Fibroblast of lung (primary cell): ENCODE data around the gene BRCA2. TPM values are rescaled to one million over a fixed set of nuclear protein-coding genes. Genes with fewer than 3 reads are reported as not detected.

Experiments used
- DNase-seq, 2 donors: peaks; one replicate each; pipeline versions ENCODE4 v3.0.0 to v3.0.0-alpha.2; 2010; ENCODE audit warnings: low read depth in 2 of 2
- H2AFZ ChIP-seq: 2 replicates; pipeline ENCODE4 v1.5.1; 2012; ENCODE audit warnings: low read length, control low read depth, inconsistent platforms
- H3K27ac ChIP-seq: 2 replicates; pipeline ENCODE4 v1.5.1; 2011; ENCODE audit warnings: low read length, control low read depth; ENCODE audit not compliant: insufficient read depth
- H3K27me3 ChIP-seq: 2 replicates; pipeline ENCODE4 v1.5.1; 2011; ENCODE audit warnings: mild to moderate bottlenecking, low read length; ENCODE audit not compliant: control insufficient read depth, insufficient read depth
- H3K36me3 ChIP-seq: 2 replicates; pipeline ENCODE4 v1.5.1; 2011; ENCODE audit warnings: low read length; ENCODE audit not compliant: control insufficient read depth, insufficient read depth
- H3K4me1 ChIP-seq: 2 replicates; pipeline ENCODE4 v1.5.1; 2011; ENCODE audit warnings: low read length; ENCODE audit not compliant: control insufficient read depth, insufficient read depth; ENCODE audit errors: extremely low read depth
- H3K4me2 ChIP-seq: 2 replicates; pipeline ENCODE4 v1.5.1; 2011; ENCODE audit warnings: low read length, control low read depth; ENCODE audit not compliant: insufficient read depth; ENCODE audit errors: extremely low read depth
- H3K4me3 ChIP-seq, 4 experiments: fragments of 200-600 bp in 1 of 4; sonication (generic) in 1 of 4; replicated peaks in 1 of 4; 2 replicates each; pipeline ENCODE4 v1.5.1; 2011 to 2016; ENCODE audit warnings: low read length in 4 of 4, low read depth in 3 of 4, mild to moderate bottlenecking in 3 of 4, control low read depth in 2 of 4, inconsistent platforms in 1 of 4, mixed read lengths in 1 of 4; ENCODE audit not compliant: insufficient read depth in 1 of 4; ENCODE audit errors: control extremely low read depth in 1 of 4
- H3K79me2 ChIP-seq: 2 replicates; pipeline ENCODE4 v1.5.1; 2012; ENCODE audit warnings: mild to moderate bottlenecking, low read length, inconsistent platforms; ENCODE audit not compliant: control insufficient read depth, insufficient read depth
- H3K9ac ChIP-seq: 2 replicates; pipeline ENCODE4 v1.5.1; 2011; ENCODE audit warnings: mild to moderate bottlenecking, low read length, control low read depth; ENCODE audit not compliant: insufficient read depth
- H3K9me3 ChIP-seq: 2 replicates; pipeline ENCODE4 v1.5.1; 2012; ENCODE audit warnings: low read depth, low read length; ENCODE audit not compliant: control insufficient read depth, insufficient read depth
- H4K20me1 ChIP-seq: 2 replicates; pipeline ENCODE4 v1.5.1; 2011; ENCODE audit warnings: low read length; ENCODE audit not compliant: control insufficient read depth, insufficient read depth; ENCODE audit errors: extremely low read depth
- CTCF ChIP-seq, 2 donors: IDR thresholded peaks in 1 of 2; conservative IDR thresholded peaks in 1 of 2; 1 replicate in 1 of 2; 2 replicates in 1 of 2; pipeline ENCODE4 v1.5.1; 2011 to 2012; ENCODE audit warnings: low read length in 2 of 2, control low read depth in 1 of 2, inconsistent platforms in 1 of 2, low read depth in 1 of 2, mild to moderate bottlenecking in 1 of 2
- EZH2 ChIP-seq: IDR thresholded peaks from 2 replicates; pipeline ENCODE4 v1.5.1; 2012; ENCODE audit warnings: low read length, control low read depth, mild to moderate bottlenecking; ENCODE audit errors: missing control alignments
- polyA plus RNA-seq, 2 donors: library from polyadenylated mRNA; depleted of rRNA in 1 of 2; stranded (reverse) in 1 of 2; unstranded in 1 of 2; fragments of >200 nt; gene quantifications; 2 replicates each; pipeline ENCODE4 v1.2.1, GENCODE V29; 2011 to 2012; ENCODE audit warnings: missing spikeins in 1 of 2
- total RNA-seq: library from RNA; depleted of rRNA; stranded (reverse); fragments of >200 nt; gene quantifications from 2 replicates; pipeline ENCODE4 v1.2.1, GENCODE V29; 2014

The BRCA2 gene
- total and polyA plus RNA-seq, 2 donors (not counting 1 experiment from before 2014, with no cell fraction given), result 2.0 to 4.5 TPM

GRCh38 chr13:32316501-32316900 is 1.2 kb downstream of the BRCA2 start:
- no peak for TF ChIP-seq EZH2
- TF ChIP-seq CTCF (conservative IDR thresholded peaks at IDR 0.05 in 1 of 2, IDR thresholded peaks at IDR 0.05 in 1 of 2; ENCODE audit: low read depth in 1 of 2, low read length in 2 of 2), result no peak
- Histone ChIP-seq H3K27me3 (no peaks in the 10 kb centered on the region), H3K36me3 (no peaks in the 10 kb centered on the region), H3K4me3 (peak overlapping the region; percentile 76 to 94 (median 86)), H4K20me1 (no peaks in the 10 kb centered on the region), H3K4me1 (peaks cover 2% of the 10 kb centered on the region), H2AFZ (no peak overlapping the region), H3K9me3 (no peaks in the 10 kb centered on the region), H3K4me2 (peak overlapping the region; percentile 81), H3K79me2 (no peaks in the 10 kb centered on the region), H3K27ac (peak overlapping the region; percentile 96), H3K9ac (no peak overlapping the region)
- DNase-seq, result no peak

- no peak for DNase-seq
- no peaks in the 10 kb centered on the region for H3K9me3 ChIP-seq
- H3K4me3 ChIP-seq, result no peak overlapping the region
- H3K4me1 ChIP-seq, result peaks cover 2% of the 10 kb centered on the region
- no peaks in the 10 kb centered on the region for H4K20me1 ChIP-seq
- H3K4me2 ChIP-seq, result no peak overlapping the region
- H3K36me3 ChIP-seq, result no peaks in the 10 kb centered on the region
- H2AFZ ChIP-seq, result no peak overlapping the region
- H3K27ac ChIP-seq, result no peak overlapping the region
- no peaks in the 10 kb centered on the region for H3K79me2 ChIP-seq
- H3K27me3 ChIP-seq, result no peaks in the 10 kb centered on the region
- TF ChIP-seq EZH2, result no peak
- no peak for TF ChIP-seq CTCF (conservative IDR thresholded peaks at IDR 0.05 in 1 of 2, IDR thresholded peaks at IDR 0.05 in 1 of 2; ENCODE audit: low read depth in 1 of 2, low read length in 2 of 2)
- no peak overlapping the region for H3K9ac ChIP-seq
These were observed 2.6 kb downstream of the BRCA2 start for GRCh38 chr13:32317716-32318465.

GRCh38 chr13:32320528-32320927 is 5.2 kb downstream of the BRCA2 start:
- H2AFZ ChIP-seq, result no peak overlapping the region
- DNase-seq, result no peak
- no peak overlapping the region for H3K9ac ChIP-seq
- H3K27me3 ChIP-seq, result no peaks in the 10 kb centered on the region
- H3K36me3 ChIP-seq, result no peaks in the 10 kb centered on the region
- no peaks in the 10 kb centered on the region for H3K9me3 ChIP-seq
- peaks cover 3% of the 10 kb centered on the region for H3K4me1 ChIP-seq
- no peak overlapping the region for H3K4me3 ChIP-seq
- no peak overlapping the region for H3K27ac ChIP-seq
- TF ChIP-seq CTCF (conservative IDR thresholded peaks at IDR 0.05 in 1 of 2, IDR thresholded peaks at IDR 0.05 in 1 of 2; ENCODE audit: low read depth in 1 of 2, low read length in 2 of 2), result no peak
- TF ChIP-seq EZH2, result no peak
- no peaks in the 10 kb centered on the region for H3K79me2 ChIP-seq
- H3K4me2 ChIP-seq, result no peak overlapping the region
- H4K20me1 ChIP-seq, result no peaks in the 10 kb centered on the region
